Measurements from ENCODE around the gene TMEFF2.

DNA sequence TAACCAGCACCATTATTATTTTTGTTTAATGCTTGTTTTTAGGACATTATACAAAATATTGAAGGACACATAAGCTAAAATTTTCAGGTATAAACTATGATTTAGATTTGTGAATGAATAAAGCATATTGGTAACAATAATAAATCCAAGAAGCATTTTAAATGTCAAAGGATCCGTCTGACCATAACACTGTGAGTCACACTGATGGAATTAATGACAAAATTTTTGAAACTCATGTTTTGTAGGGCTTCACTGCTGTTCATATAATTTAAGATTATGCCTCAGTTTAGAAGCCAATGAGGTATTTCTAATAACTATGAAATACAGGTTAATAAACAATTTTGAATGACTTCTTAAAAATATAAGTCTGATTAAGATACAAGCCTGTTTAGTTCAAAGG is 124.6 kb downstream of the TMEFF2 start:
- TF ChIP-seq POLR2A (IDR thresholded peaks at IDR 0.05) = no peak
- TF ChIP-seq, protein P1, sequence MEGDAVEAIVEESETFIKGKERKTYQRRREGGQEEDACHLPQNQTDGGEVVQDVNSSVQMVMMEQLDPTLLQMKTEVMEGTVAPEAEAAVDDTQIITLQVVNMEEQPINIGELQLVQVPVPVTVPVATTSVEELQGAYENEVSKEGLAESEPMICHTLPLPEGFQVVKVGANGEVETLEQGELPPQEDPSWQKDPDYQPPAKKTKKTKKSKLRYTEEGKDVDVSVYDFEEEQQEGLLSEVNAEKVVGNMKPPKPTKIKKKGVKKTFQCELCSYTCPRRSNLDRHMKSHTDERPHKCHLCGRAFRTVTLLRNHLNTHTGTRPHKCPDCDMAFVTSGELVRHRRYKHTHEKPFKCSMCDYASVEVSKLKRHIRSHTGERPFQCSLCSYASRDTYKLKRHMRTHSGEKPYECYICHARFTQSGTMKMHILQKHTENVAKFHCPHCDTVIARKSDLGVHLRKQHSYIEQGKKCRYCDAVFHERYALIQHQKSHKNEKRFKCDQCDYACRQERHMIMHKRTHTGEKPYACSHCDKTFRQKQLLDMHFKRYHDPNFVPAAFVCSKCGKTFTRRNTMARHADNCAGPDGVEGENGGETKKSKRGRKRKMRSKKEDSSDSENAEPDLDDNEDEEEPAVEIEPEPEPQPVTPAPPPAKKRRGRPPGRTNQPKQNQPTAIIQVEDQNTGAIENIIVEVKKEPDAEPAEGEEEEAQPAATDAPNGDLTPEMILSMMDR (IDR thresholded peaks at IDR 0.05) = no peak
- TF ChIP-seq EP300 (IDR thresholded peaks at IDR 0.05; ENCODE audit: low read depth) = no peak
